ENCODE data around the gene FGA.

- TF ChIP-seq, protein P1, sequence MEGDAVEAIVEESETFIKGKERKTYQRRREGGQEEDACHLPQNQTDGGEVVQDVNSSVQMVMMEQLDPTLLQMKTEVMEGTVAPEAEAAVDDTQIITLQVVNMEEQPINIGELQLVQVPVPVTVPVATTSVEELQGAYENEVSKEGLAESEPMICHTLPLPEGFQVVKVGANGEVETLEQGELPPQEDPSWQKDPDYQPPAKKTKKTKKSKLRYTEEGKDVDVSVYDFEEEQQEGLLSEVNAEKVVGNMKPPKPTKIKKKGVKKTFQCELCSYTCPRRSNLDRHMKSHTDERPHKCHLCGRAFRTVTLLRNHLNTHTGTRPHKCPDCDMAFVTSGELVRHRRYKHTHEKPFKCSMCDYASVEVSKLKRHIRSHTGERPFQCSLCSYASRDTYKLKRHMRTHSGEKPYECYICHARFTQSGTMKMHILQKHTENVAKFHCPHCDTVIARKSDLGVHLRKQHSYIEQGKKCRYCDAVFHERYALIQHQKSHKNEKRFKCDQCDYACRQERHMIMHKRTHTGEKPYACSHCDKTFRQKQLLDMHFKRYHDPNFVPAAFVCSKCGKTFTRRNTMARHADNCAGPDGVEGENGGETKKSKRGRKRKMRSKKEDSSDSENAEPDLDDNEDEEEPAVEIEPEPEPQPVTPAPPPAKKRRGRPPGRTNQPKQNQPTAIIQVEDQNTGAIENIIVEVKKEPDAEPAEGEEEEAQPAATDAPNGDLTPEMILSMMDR (conservative IDR thresholded peaks at IDR 0.05): no peak
- TF ChIP-seq EZH2 (IDR thresholded peaks at IDR 0.05; ENCODE audit: low read depth): no peak
Measured at GRCh38 chr4:154585369-154586018, 5.0 kb downstream of the FGA start.
